Nephron (organoid): ENCODE measurements around the gene KCTD14.
"Not testable (repeated sequence)": the region's sequence is repeated elsewhere in the genome, so short reads cannot be mapped to it uniquely, and the experiment has no call there.

ENCODE experiments used
- H3K27ac Mint-ChIP-seq, 3 experiments: 2 replicates each; pipeline ENCODE4 v1.8.0; 2020; ENCODE audit warnings: mixed read lengths in 3 of 3, mild to moderate bottlenecking in 2 of 3, moderate library complexity in 1 of 3
- H3K27me3 Mint-ChIP-seq: 2 replicates; pipeline ENCODE4 v1.8.0; 2021; ENCODE audit warnings: low read depth, mild to moderate bottlenecking, moderate library complexity, mixed read lengths
- H3K36me3 Mint-ChIP-seq: 2 replicates; pipeline ENCODE4 v1.8.0; 2020; ENCODE audit warnings: low read depth, mixed read lengths
- H3K4me1 Mint-ChIP-seq: 2 replicates; pipeline ENCODE4 v1.8.0; 2020; ENCODE audit warnings: mixed read lengths
- H3K4me3 Mint-ChIP-seq, 3 experiments: 2 replicates each; pipeline ENCODE4 v1.8.0; 2020; ENCODE audit warnings: mild to moderate bottlenecking in 3 of 3, mixed read lengths in 3 of 3, moderate library complexity in 2 of 3
- H3K9me3 Mint-ChIP-seq: 2 replicates; pipeline ENCODE4 v1.8.0; 2020; ENCODE audit warnings: mixed read lengths
- CTCF ChIP-seq, 3 experiments: fragments of 200-600 bp; sonication (generic); IDR thresholded peaks; one replicate each; pipeline ENCODE4 v1.5.0; 2021; ENCODE audit warnings: antibody characterized with exemption in 3 of 3; ENCODE audit not compliant: unreplicated experiment in 3 of 3

The KCTD14 gene

DNA sequence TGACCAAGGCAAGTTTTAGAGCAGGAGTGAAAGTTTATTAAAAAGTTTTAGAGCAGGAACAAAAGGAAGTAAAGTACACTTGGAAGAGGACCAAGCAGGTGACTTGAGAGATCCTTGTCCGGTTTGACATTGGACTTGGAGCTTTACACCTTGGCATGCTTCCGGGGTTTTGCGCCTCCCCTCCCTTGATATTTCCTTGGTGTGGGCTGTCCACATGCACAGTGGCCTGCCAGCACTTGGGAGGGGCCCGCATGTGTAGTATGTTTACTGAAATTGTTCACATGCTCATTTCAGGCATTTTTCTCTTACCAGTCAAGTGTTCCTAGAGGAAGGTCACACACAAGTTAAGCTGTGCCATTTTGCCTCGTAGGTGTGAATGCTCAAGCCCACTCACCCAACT lies 21.6 kb upstream of the KCTD14 start:
- Mint-ChIP-seq H3K27ac (peak overlapping the region in 1 of 3 experiments; percentile 68), H3K4me3 (peak overlapping the region in 2 of 3 experiments; percentile 28 to 50), H3K27me3 (peaks cover 3% of the 10 kb centered on the region), H3K36me3 (no peaks in the 10 kb centered on the region), H3K4me1 (peaks cover 53% of the 10 kb centered on the region), H3K9me3 (no peaks in the 10 kb centered on the region)
- no peak for TF ChIP-seq CTCF (IDR thresholded peaks at IDR 0.05; ENCODE audit: unreplicated experiment in 3 of 3)

- Mint-ChIP-seq H3K9me3 (no peaks in the 10 kb centered on the region), H3K4me1 (peaks cover 60% of the 10 kb centered on the region), H3K4me3 (peak overlapping the region in 2 of 3 experiments; percentile 36 to 44), H3K36me3 (no peaks in the 10 kb centered on the region), H3K27ac (peak overlapping the region; percentile 28 to 88 (median 81)), H3K27me3 (peaks cover 3% of the 10 kb centered on the region)
- no peak for TF ChIP-seq CTCF (IDR thresholded peaks at IDR 0.05; ENCODE audit: unreplicated experiment in 3 of 3)
Measured at GRCh38 chr11:78041843-78042440, 18.9 kb upstream of the KCTD14 start.

GRCh38 chr11:78041380-78041719 lies 18.3 kb upstream of the KCTD14 start:
- Mint-ChIP-seq H3K4me1 (peaks cover 57% of the 10 kb centered on the region), H3K27ac (peak overlapping the region; percentile 28 to 88 (median 81))
- H3K36me3 Mint-ChIP-seq, H3K9me3 Mint-ChIP-seq, H3K27me3 Mint-ChIP-seq, H3K4me3 Mint-ChIP-seq: not testable (repeated sequence)

GRCh38 chr11:78040691-78041379 lies 17.8 kb upstream of the KCTD14 start:
- Mint-ChIP-seq H3K27ac (peak overlapping the region; percentile 89 to 96 (median 94)), H3K36me3 (no peaks in the 10 kb centered on the region)

DNA sequence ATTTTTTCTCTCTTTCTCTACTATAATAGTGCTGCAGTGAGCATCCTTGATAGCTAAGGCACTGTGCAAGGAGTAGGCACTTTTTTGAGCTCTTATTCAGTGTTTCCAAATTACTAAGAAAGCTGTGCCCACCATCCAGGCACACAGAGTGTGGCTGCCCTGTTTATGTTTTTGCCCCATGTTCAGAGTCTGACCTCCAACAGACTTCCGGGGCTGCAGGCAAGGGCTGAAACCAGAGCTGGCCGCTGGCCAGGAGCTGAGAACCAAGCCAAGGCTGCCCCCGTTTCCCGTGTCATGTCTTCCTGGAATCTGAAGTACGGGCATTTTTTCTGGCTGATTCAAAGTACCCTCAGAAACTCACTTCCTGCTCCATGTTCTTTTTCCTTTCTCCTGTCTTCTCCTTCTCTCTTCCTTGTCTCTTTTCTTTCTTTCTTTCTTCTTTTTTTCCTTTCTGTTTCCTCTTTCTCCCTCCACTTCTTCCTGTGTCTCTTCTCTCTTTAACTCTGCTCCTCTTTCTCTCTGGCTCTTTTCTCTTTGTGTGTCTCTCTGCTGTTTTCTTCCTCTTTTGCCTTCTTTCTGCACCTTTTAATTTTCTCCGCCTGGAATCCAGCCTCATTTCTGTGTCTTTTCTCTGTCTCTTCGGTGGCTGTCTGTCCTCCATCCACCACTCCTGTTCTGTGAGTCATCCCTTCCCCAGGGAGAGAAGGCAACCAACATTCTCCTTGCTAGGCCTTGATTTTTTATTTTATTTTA lies 17.0 kb upstream of the KCTD14 start:
- no peaks in the 10 kb centered on the region for H3K36me3 Mint-ChIP-seq
- H3K27me3 Mint-ChIP-seq, result peaks cover 3% of the 10 kb centered on the region
- no peaks in the 10 kb centered on the region for H3K9me3 Mint-ChIP-seq
- peak overlapping the region; percentile 2 to 32 (median 2) for H3K4me3 Mint-ChIP-seq
- no peak for TF ChIP-seq CTCF (IDR thresholded peaks at IDR 0.05; ENCODE audit: unreplicated experiment in 3 of 3)
- H3K27ac Mint-ChIP-seq, result peak overlapping the region; percentile 89 to 96 (median 94)
- H3K4me1 Mint-ChIP-seq, result peaks cover 45% of the 10 kb centered on the region

More at GRCh38 chr11:78040691-78041379, 17.8 kb upstream of the KCTD14 start:
- no peak overlapping the region for H3K4me3 Mint-ChIP-seq
- no peak for TF ChIP-seq CTCF (IDR thresholded peaks at IDR 0.05; ENCODE audit: unreplicated experiment in 3 of 3)
- peaks cover 3% of the 10 kb centered on the region for H3K27me3 Mint-ChIP-seq
- H3K4me1 Mint-ChIP-seq, result peaks cover 52% of the 10 kb centered on the region
- no peaks in the 10 kb centered on the region for H3K9me3 Mint-ChIP-seq

- Mint-ChIP-seq H3K4me3 (no peak overlapping the region), H3K4me1 (peaks cover 48% of the 10 kb centered on the region), H3K9me3 (no peaks in the 10 kb centered on the region), H3K36me3 (no peaks in the 10 kb centered on the region), H3K27ac (peak overlapping the region; percentile 89 to 96 (median 94)), H3K27me3 (peaks cover 3% of the 10 kb centered on the region)
- no peak for TF ChIP-seq CTCF (IDR thresholded peaks at IDR 0.05; ENCODE audit: unreplicated experiment in 3 of 3)
Measured at GRCh38 chr11:78039391-78039918, 16.4 kb upstream of the KCTD14 start.
